Hematopoietic multipotent progenitor cell treated with erythropoietin and hydrocortisone succinate and interleukin-3 and kit ligand, for 17 days (in vitro differentiated cells): ENCODE measurements around the gene TLCD3A.
"Not testable (repeated sequence)": the region's sequence is repeated elsewhere in the genome, so short reads cannot be mapped to it uniquely, and the experiment has no call there.

Source experiments
- DNase-seq: peaks from one replicate; pipeline ENCODE4 v3.0.0-alpha.2; 2015; ENCODE audit warnings: low spot score

Gene TLCD3A

DNA sequence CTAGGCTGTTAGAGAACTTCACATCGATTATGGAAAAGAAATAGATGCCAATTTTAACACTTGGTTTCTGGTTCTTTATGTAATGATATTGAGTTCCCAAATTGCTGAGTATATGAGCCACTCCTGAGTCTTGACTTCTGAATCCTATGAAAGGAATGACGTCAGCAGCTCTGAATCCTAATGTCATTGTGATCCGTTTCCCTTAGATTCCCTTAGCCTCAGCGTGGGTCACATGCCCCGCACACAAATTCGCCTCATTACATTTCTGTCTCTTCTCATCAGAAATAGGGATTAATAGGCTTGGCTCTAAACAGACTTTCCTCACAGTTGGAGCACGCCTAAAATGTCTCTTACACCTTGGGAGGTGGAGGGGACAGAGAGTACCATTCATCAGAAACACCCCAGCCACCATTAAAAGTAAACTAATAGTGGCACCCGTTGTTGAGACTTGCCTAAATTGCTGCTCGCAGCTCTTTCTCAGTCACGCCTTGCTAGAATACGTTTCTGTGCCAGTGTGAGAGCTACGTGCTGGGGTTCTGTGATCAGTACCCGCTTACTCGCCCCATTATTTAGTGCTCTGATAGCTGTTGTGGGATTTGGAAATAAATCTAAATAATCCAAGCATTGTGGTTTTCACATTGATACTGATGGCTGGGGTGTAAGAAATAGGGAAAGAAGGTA, 56.9 kb downstream of the TLCD3A start:
- DNase-seq, result no peak

DNA sequence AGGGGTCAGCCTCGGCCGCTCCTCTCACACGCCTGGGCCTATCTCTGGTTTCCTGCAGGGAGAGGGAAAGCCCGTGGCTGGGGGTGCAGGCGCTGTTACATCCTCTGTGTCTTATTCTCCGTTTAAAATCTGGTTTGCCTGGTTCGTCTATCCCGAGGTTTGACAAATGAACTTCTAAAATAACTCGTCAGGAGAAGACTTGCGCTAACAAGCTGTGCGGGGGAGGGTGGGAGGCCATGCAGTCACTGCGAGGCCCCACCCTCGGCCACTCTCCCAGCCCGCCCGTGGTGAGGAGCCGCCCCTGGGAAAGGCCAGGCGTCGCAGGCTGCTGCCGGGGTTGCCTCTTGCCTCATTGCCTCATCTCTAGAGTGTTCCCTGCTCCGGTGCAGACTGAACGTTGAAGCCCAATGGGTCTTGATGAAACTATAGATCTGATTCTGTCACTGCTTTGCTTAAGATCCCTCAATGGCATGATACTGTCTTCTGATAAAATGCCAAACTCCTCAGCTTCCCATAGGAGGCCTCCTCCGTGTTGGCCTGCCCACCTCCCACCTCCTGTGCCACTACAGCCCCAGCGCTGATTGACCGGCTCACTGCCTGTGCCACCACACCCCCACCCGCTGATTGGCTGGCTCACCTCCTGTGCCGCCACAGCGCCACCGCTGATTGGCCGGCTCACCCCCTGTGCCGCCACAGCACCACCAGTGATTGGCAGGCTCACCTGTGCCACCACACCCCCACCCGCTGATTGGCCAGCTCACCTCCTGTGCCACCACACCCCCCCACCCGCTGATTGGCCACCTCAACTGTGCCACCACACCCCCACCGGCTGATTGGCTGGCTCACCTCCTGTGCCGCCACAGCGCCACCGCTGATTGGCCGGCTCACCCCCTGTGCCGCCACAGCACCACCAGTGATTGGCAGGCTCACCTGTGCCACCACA, 57.8 kb downstream of the TLCD3A start:
- not testable (repeated sequence) for DNase-seq

DNA sequence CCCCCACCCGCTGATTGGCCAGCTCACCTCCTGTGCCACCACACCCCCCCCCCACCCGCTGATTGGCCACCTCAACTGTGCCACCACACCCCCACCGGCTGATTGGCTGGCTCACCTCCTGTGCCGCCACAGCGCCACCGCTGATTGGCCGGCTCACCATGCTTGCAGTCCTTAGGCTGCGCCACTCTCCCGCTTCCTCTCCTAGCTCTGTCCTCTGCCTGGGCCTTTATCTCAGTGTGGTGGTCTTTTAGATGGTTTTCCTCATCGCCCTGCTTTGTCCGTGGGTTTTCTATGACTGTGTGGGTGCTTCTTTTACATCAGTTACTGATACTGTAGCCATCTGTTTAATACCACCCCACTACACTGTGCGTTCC, 58.5 kb downstream of the TLCD3A start:
- not testable (repeated sequence) for DNase-seq

DNA sequence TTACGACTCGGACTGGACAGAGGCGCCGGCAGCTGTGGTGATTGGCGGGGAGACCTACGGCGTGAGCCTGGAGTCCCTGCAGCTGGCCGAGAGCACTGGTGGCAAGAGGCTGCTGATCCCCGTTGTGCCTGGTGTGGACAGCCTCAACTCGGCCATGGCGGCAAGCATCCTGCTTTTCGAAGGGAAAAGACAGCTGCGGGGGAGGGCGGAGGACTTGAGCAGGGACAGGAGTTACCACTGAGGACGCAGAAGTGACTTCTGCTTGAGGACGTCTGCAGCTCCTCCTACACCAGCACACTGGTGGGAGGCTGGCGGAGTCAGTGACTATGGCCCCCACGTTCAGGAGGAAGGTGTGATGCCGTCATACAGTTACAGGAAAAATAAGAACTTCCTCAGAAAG, 59.4 kb downstream of the TLCD3A start:
- no peak for DNase-seq

DNA sequence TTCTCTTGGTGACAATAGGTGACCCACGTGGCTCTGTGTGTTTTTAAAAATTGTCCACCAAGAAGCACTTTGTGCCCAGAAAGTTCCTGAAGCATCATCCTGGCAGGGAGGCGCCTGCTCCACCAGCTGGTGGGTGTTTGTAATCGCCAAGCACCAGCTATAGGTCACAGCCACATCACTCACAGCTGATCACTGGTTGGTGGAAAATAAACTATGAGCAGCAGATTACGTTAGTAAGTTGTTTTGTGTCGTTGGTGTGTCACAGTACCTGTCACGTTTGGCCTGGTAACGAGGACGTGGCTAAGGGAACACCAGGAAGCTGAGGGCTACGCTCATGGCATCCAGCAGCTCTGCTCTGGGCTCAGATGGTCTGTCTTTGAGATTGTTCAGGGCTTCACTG, 59.9 kb downstream of the TLCD3A start:
- DNase-seq, result no peak
